NT2/D1 (cell line): ENCODE measurements around the gene BEAN1.
A peak's percentile ranks its signal among the peaks of the same experiment; 100 is the strongest.

ENCODE experiments used
- DNase-seq: peaks from one replicate; pipeline ENCODE4 v3.0.0-alpha.2; 2011; ENCODE audit warnings: low read depth, low spot score
- H3K27me3 ChIP-seq: 2 replicates; pipeline ENCODE4 v1.6.0; 2011; ENCODE audit warnings: mild to moderate bottlenecking; ENCODE audit not compliant: insufficient read length, insufficient read depth
- H3K36me3 ChIP-seq: 2 replicates; pipeline ENCODE4 v1.6.1; 2011; ENCODE audit warnings: mild to moderate bottlenecking, low read length, mixed read lengths; ENCODE audit not compliant: insufficient read depth, insufficient read length
- H3K4me1 ChIP-seq: 2 replicates; pipeline ENCODE4 v1.5.1; 2011; ENCODE audit not compliant: insufficient read depth, insufficient read length
- H3K4me3 ChIP-seq: 2 replicates; pipeline ENCODE4 v1.5.1; 2011; ENCODE audit warnings: low read depth; ENCODE audit not compliant: insufficient read length
- H3K9ac ChIP-seq: 2 replicates; pipeline ENCODE4 v1.6.0; 2011; ENCODE audit warnings: low read depth; ENCODE audit not compliant: insufficient read length
- H3K9me3 ChIP-seq: 2 replicates; pipeline ENCODE4 v1.5.1; 2011; ENCODE audit warnings: mild to moderate bottlenecking, low read length; ENCODE audit not compliant: insufficient read depth
- SUZ12 ChIP-seq: IDR thresholded peaks from 2 replicates; pipeline ENCODE4 v1.6.1; 2011; ENCODE audit not compliant: insufficient read length, insufficient read depth; ENCODE audit errors: extremely low read depth
- YY1 ChIP-seq: IDR thresholded peaks from 2 replicates; pipeline ENCODE4 v1.6.1; 2011; ENCODE audit not compliant: insufficient read length, insufficient read depth
- ZNF274 ChIP-seq: IDR thresholded peaks from 2 replicates; pipeline ENCODE4 v1.6.1; 2011; ENCODE audit warnings: mild to moderate bottlenecking, low read depth, low read length

The BEAN1 gene

GRCh38 chr16:66382171-66382965 lies 44.7 kb upstream of the BEAN1 start:
- TF ChIP-seq SUZ12 (no peak), YY1 (no peak), ZNF274 (no peak)
- Histone ChIP-seq H3K27me3 (no peaks in the 10 kb centered on the region), H3K4me3 (no peak overlapping the region), H3K4me1 (peaks cover 11% of the 10 kb centered on the region), H3K36me3 (no peaks in the 10 kb centered on the region), H3K9ac (no peak overlapping the region), H3K9me3 (no peaks in the 10 kb centered on the region)
- peak; percentile 32 for DNase-seq

GRCh38 chr16:66382966-66383299 lies 44.2 kb upstream of the BEAN1 start:
- Histone ChIP-seq H3K4me3 (no peak overlapping the region), H3K9ac (no peak overlapping the region), H3K27me3 (no peaks in the 10 kb centered on the region), H3K9me3 (no peaks in the 10 kb centered on the region), H3K4me1 (peaks cover 11% of the 10 kb centered on the region), H3K36me3 (no peaks in the 10 kb centered on the region)
- DNase-seq: peak; percentile 60
- TF ChIP-seq SUZ12 (no peak), YY1 (no peak), ZNF274 (no peak)

- no peak overlapping the region for H3K9ac ChIP-seq
- no peak for TF ChIP-seq SUZ12
- TF ChIP-seq YY1: no peak
- TF ChIP-seq ZNF274: no peak
Observed at GRCh38 chr16:66383551-66383950, 43.5 kb upstream of the BEAN1 start.

GRCh38 chr16:66385415-66385814 lies 41.7 kb upstream of the BEAN1 start:
- H3K9me3 ChIP-seq: no peaks in the 10 kb centered on the region
- H3K4me1 ChIP-seq: peaks cover 3% of the 10 kb centered on the region
- no peak overlapping the region for H3K9ac ChIP-seq
- no peaks in the 10 kb centered on the region for H3K36me3 ChIP-seq
- no peak for TF ChIP-seq YY1
- no peak for TF ChIP-seq ZNF274
- TF ChIP-seq SUZ12: no peak
- no peak for DNase-seq
- H3K4me3 ChIP-seq: no peak overlapping the region
- no peaks in the 10 kb centered on the region for H3K27me3 ChIP-seq

More at GRCh38 chr16:66383551-66383950, 43.5 kb upstream of the BEAN1 start:
- Histone ChIP-seq H3K36me3 (no peaks in the 10 kb centered on the region), H3K27me3 (no peaks in the 10 kb centered on the region), H3K4me1 (peaks cover 9% of the 10 kb centered on the region), H3K9me3 (no peaks in the 10 kb centered on the region), H3K4me3 (no peak overlapping the region)
- no peak for DNase-seq

- Histone ChIP-seq H3K27me3 (no peaks in the 10 kb centered on the region), H3K4me1 (peaks cover 3% of the 10 kb centered on the region), H3K36me3 (no peaks in the 10 kb centered on the region), H3K9ac (no peak overlapping the region), H3K4me3 (no peak overlapping the region), H3K9me3 (no peaks in the 10 kb centered on the region)
- no peak for TF ChIP-seq YY1
- TF ChIP-seq ZNF274: no peak
- no peak for TF ChIP-seq SUZ12
- no peak for DNase-seq
Observed at GRCh38 chr16:66386629-66387622, 40.2 kb upstream of the BEAN1 start.

GRCh38 chr16:66387817-66388332 lies 39.2 kb upstream of the BEAN1 start:
- Histone ChIP-seq H3K4me3 (no peak overlapping the region), H3K27me3 (no peaks in the 10 kb centered on the region), H3K9me3 (no peaks in the 10 kb centered on the region), H3K9ac (no peak overlapping the region), H3K36me3 (no peaks in the 10 kb centered on the region), H3K4me1 (peaks cover 3% of the 10 kb centered on the region)
- DNase-seq: no peak
- no peak for TF ChIP-seq YY1
- TF ChIP-seq ZNF274: no peak
- TF ChIP-seq SUZ12: no peak
